Nucleus accumbens (tissue), 56 donors: Measurements from ENCODE around the gene WSCD1.
A peak's percentile ranks its signal among the peaks of the same experiment; 100 is the strongest.

Experiments used
- DNase-seq, 56 donors: peaks; one replicate each; lab custom pipeline; 2025; lab: John Stamatoyannopoulos, UW

WSCD1 gene

GRCh38 chr17:6145946-6146345 is 75.8 kb downstream of the WSCD1 start:
- DNase-seq, result no peak

DNA sequence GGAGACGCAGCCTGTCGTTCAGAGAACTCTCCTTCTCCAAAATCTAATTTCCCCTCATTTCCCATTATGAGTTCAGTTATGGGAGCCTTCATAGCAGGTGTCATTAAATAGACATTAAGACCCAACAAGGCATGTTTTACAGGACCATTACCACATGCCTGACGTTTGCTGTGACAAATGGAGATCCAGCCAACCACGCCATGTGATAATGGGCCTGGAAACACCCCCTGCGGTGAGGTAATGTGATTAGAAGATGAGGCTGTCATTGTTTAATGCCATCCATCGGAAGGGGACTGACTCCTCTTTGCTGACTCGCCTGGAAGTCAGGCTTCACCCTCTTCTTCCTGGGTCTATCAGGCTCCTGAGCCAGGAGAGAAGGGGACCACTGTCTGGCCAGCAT is 76.9 kb downstream of the WSCD1 start:
- no peak for DNase-seq

DNA sequence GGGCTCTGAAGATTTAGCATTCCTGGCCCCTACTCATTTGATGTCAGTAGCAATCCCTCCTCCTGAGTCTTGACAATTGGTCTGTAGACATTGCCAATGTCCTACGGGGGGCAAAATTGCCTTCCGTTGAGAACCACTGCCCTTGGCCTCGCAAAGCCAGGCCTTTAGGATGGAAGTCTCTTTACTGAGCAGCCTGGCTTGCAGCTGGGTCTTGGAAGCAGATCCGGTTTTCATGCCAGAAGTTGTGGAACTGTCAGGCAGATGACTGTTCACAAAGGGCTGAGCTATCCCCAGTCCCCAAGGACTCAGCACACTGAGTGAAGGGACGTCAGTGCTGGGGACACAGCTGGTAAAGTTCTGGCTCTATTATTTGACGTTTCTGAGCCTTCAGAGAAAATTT is 83.2 kb downstream of the WSCD1 start:
- peak in 11 of 56 donors; percentile 2 to 25 (median 11) for DNase-seq

- DNase-seq, result no peak
Observed at GRCh38 chr17:6157716-6158115, 87.5 kb downstream of the WSCD1 start.

DNA sequence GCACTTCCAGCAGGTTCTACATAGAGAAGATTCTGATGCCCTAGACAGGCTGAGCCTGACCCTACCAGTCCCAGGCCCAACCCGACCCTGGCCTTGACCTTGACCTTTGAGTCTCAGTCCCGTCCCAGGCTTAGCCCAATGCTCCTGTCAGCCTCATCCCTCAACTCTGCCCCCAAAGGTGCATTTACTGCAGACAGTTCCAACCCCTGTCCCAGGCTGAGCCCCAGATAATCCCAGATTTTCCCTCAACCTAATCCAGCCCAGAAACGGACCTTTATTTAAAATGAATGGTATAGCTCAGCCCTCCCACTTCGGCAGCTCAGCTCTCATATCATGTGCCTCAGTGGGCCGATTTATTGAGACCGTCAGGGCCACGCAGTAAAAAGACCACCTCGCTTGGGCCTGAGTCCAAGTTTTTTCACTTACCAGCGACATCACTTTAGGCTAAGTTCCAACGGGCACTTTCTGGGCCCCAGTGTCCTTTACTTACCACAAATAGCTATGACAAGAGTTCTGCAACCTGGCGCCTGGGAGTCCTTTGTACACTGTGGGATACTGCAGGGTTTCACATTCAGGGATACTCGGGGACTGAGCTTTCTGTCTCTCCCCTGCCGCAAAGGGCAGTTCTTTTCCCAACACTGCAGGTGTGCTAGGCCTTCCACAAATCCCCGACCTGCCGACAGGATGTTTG is 89.5 kb downstream of the WSCD1 start:
- DNase-seq, result no peak

DNA sequence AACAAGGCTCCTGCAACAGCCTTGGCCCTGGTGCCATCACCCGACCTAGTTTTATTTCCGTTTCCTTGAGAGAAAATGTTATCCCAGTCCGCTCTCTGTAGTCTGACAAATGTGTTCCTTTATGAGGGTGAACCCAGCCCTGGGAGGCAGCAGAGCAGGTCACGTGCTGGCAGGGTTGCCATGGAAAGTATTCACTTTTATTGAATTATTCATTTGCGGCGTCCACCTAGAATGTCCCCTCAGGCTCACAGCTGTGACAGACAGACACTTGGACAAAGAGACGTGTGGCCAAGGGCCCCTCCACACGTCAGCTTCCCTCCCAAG is 90.0 kb downstream of the WSCD1 start:
- DNase-seq, result peak in 9 of 56 donors; percentile 2 to 31 (median 7)

GRCh38 chr17:6160911-6161855 is 91.0 kb downstream of the WSCD1 start:
- no peak for DNase-seq

DNA sequence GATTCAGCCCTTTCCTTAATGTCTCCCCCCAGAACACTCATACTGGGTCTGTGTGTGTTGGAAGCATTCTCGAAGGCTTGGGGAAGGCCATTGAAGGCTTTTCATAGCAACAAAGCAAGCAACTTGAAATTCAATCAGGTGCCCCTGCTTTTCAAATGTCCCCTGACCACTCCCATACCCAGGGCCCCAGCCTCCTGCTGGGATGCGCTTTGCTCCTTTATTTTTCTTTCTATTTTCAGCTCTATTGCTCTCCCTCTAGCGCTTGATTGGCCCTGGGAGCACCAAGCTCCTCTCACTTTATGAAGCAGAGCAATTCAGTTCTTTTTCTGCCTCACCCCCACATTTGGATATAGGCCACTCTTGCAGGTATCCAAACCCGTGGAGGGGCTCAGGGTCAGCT is 92.0 kb downstream of the WSCD1 start:
- no peak for DNase-seq

DNA sequence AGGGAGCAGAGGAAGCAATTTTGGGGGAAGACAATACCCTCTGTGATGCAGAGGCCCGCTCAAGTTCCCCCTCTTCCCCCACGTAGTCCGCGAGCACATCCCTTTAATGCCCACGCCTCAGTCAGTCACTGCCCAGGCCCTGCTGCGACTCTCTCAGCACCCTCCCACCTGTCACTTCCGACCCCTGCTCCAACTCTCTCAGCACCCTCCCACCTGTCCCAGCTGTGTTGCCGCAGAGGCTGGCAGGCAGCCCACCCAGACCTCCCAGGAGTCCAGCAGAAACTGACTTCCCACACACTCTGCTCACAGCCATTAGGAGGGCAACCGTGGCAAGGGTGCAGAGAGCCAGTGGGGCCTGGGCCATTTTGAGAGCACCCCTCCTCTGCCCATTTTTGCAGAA is 92.7 kb downstream of the WSCD1 start:
- no peak for DNase-seq

DNA sequence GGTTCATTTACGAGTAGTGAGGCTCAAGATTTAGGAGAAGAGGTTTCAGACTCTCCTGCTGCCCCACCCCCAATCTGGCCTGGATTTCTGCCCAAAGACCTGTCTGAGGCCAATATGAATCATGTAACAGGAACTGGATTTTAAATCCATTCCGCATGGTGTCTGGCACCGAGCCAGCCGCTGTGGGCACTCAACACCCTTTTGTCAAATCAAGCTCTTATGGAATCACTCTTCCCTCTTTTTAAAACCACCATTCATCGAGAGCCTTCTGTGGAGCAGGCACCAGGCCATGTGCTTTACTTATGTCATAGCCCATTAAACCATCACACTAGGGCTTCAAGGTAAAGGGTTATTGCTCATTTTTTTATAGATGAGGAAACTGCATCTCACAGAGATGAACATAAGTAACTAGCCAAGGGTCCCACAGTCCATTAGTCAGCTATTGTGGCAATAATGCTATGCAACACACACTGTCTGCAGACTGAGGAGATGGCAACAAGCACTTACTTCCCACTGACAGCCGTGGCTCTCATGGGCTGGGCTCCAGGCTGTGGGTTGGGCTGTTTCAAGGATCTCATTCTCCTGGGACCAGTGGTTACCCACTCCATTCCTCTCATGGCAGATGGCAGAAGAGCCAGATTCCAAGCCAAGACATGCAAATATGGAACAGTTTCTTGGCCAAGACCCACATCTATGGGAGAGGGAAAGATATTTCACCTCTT is 93.6 kb downstream of the WSCD1 start:
- peak in 1 of 56 donors; percentile 28 for DNase-seq

- DNase-seq, result no peak
Observed at GRCh38 chr17:6164996-6165395, 94.8 kb downstream of the WSCD1 start.

GRCh38 chr17:6165806-6166205 is 95.6 kb downstream of the WSCD1 start:
- DNase-seq, result no peak

DNA sequence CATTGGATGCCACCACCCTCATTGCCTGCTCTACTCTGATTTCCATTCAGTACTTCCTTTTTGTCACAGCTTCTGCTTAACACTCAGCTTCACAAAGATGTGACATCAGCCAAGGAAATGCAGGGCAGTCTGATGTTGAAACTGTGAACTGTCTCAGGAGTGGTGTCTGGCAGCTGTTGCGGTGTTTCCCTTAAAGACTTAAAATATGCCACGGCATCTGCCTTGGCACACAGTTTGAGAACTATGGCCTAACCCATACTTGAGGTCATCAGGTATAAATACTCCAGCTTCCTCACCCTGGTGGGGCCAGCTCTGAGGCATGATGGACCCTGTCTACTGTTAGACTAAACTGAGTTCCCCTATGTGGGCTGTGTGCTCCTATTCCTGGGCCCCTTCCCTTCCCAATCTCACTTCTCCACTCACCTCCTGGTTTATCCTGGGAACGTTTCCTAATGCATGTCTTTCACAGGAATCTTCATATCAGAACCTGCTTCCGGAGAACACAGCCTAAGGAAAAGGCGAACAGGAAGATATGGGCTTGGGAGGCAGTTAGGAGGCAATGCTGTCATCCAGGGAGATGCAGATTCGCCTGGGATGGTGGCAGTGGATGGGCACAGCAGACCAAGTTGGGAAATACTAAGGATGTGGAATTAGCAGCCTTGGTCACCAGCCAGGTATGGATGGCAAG is 96.5 kb downstream of the WSCD1 start:
- no peak for DNase-seq

DNA sequence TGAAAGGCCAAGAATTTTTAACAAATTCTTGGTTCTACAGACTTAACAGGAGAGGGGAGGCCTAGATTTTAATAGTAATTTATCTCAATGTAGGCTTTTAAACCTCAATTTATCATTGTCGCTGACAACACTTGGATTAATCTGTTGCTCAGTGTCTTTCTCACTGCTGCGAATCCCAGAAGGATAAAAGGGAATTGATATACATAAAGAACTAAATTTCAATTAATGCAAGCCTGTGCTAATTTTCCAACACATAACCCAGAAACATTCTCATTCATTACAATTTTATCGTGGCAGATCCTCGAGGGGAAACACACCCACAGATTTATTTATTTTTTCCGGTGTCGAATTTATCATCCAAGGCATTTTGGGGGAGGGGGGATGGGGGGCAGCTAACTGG is 98.1 kb downstream of the WSCD1 start:
- no peak for DNase-seq

- no peak for DNase-seq
Observed at GRCh38 chr17:6170349-6170748, 100.2 kb downstream of the WSCD1 start.

GRCh38 chr17:6172642-6173330 is 102.6 kb downstream of the WSCD1 start:
- DNase-seq, result no peak

- no peak for DNase-seq
Observed at GRCh38 chr17:6173653-6174052, 103.5 kb downstream of the WSCD1 start.
